HEK293T (cell line): ENCODE data around the gene SMURF1.

Source experiments
- CTCF ChIA-PET: fragments of 350-600 bp; formaldehyde crosslinking; extraction: SDS; loops from one replicate; lab custom pipeline; 2021; ENCODE audit warnings: antibody characterized with exemption, inconsistent platforms; lab: Yijun Ruan, JAX
- POLR2A ChIA-PET: fragments of 350-600 bp; formaldehyde crosslinking; extraction: SDS; loops from one replicate; lab custom pipeline; 2020; ENCODE audit warnings: antibody characterized with exemption, inconsistent platforms; lab: Yijun Ruan, JAX
- DNase-seq: peaks from one replicate; pipeline ENCODE4 v3.0.0; 2012; ENCODE audit warnings: mixed read lengths; ENCODE audit errors: extremely low spot score
- ARNT ChIP-seq: fragments of 450-650 bp; IDR thresholded peaks from 2 replicates; pipeline ENCODE4 v1.6.1; 2017; ENCODE audit warnings: mild to moderate bottlenecking
- BHLHE40 ChIP-seq: fragments of 450-650 bp; IDR thresholded peaks from 2 replicates; pipeline ENCODE4 v1.6.1; 2016; ENCODE audit warnings: mild to moderate bottlenecking, moderate library complexity, borderline replicate concordance
- CTBP1 ChIP-seq: fragments of 450-650 bp; IDR thresholded peaks from 2 replicates; pipeline ENCODE4 v1.6.1; 2016; ENCODE audit warnings: borderline replicate concordance
- ELF4 ChIP-seq: fragments of 450-650 bp; IDR thresholded peaks from 2 replicates; pipeline ENCODE4 v1.6.1; 2017; ENCODE audit warnings: antibody characterized with exemption
- FOXA1 ChIP-seq: fragments of 450-650 bp; IDR thresholded peaks from 2 replicates; pipeline ENCODE4 v1.6.1; 2016; ENCODE audit warnings: mild to moderate bottlenecking
- FOXK2 ChIP-seq: fragments of 450-650 bp; IDR thresholded peaks from 2 replicates; pipeline ENCODE4 v1.6.1; 2016; ENCODE audit warnings: mild to moderate bottlenecking
- FOXM1 ChIP-seq: fragments of 450-650 bp; IDR thresholded peaks from 2 replicates; pipeline ENCODE4 v1.6.1; 2017; ENCODE audit warnings: mild to moderate bottlenecking, borderline replicate concordance
- HDGF ChIP-seq: fragments of 450-650 bp; IDR thresholded peaks from 2 replicates; pipeline ENCODE4 v1.6.1; 2017; ENCODE audit warnings: antibody characterized with exemption, borderline replicate concordance
- L3MBTL2 ChIP-seq: fragments of 450-650 bp; conservative IDR thresholded peaks from 2 replicates; pipeline ENCODE4 v1.6.1; 2016; ENCODE audit warnings: mild to moderate bottlenecking
- LEF1 ChIP-seq: fragments of 450-650 bp; IDR thresholded peaks from 2 replicates; pipeline ENCODE4 v1.6.1; 2017; ENCODE audit warnings: mild to moderate bottlenecking, borderline replicate concordance
- NFRKB ChIP-seq: fragments of 450-650 bp; IDR thresholded peaks from 2 replicates; pipeline ENCODE4 v1.6.1; 2016; ENCODE audit warnings: mild to moderate bottlenecking, moderate library complexity
- SP1 ChIP-seq: fragments of 450-650 bp; IDR thresholded peaks from 2 replicates; pipeline ENCODE4 v1.6.1; 2017
- SUZ12 ChIP-seq: fragments of 450-650 bp; IDR thresholded peaks from 2 replicates; pipeline ENCODE4 v1.6.1; 2016; ENCODE audit warnings: mild to moderate bottlenecking
- TARDBP ChIP-seq: fragments of 450-650 bp; IDR thresholded peaks from 2 replicates; pipeline ENCODE4 v1.6.1; 2016
- ZNF384 ChIP-seq: fragments of 450-650 bp; IDR thresholded peaks from 2 replicates; pipeline ENCODE4 v1.6.1; 2016
- TF ChIP-seq, protein P1 (sequence below): fragments of 450-650 bp; IDR thresholded peaks from 2 replicates; pipeline ENCODE4 v1.6.1; 2016

SMURF1 gene

GRCh38 chr7:99031496-99031895 is 112.4 kb downstream of the SMURF1 start:
- ChIA-PET CTCF (no interaction called here), POLR2A (no interaction called here)
- TF ChIP-seq FOXA1 (no peak), SUZ12 (no peak), BHLHE40 (no peak), SP1 (no peak), ELF4 (no peak), LEF1 (no peak), HDGF (no peak), ARNT (no peak), NFRKB (no peak), CTBP1 (no peak), FOXK2 (no peak), ZNF384 (no peak)
- no peak for DNase-seq

- DNase-seq = no peak
- TF ChIP-seq FOXM1 = no peak
- TF ChIP-seq ELF4 = no peak
- no peak for TF ChIP-seq FOXK2
- TF ChIP-seq FOXA1 = no peak
- no peak for TF ChIP-seq LEF1
- TF ChIP-seq BHLHE40 = no peak
- TF ChIP-seq TARDBP = no peak
- TF ChIP-seq ZNF384 = no peak
- TF ChIP-seq L3MBTL2 = no peak
- no peak for TF ChIP-seq SUZ12
- TF ChIP-seq SP1 = no peak
- TF ChIP-seq ARNT = no peak
- TF ChIP-seq CTBP1 = no peak
- no peak for TF ChIP-seq HDGF
- TF ChIP-seq, protein P1, sequence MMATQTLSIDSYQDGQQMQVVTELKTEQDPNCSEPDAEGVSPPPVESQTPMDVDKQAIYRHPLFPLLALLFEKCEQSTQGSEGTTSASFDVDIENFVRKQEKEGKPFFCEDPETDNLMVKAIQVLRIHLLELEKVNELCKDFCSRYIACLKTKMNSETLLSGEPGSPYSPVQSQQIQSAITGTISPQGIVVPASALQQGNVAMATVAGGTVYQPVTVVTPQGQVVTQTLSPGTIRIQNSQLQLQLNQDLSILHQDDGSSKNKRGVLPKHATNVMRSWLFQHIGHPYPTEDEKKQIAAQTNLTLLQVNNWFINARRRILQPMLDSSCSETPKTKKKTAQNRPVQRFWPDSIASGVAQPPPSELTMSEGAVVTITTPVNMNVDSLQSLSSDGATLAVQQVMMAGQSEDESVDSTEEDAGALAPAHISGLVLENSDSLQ = no peak
- TF ChIP-seq NFRKB = no peak
- POLR2A ChIA-PET = no interaction called here
- CTCF ChIA-PET = interaction anchor here (0.9 kb wide), 1 partner anchor 9 kb away, joined by 3 read pairs; no protein-coding TSS in a partner anchor
Observed at GRCh38 chr7:99030951-99031350, 113.0 kb downstream of the SMURF1 start.

DNA sequence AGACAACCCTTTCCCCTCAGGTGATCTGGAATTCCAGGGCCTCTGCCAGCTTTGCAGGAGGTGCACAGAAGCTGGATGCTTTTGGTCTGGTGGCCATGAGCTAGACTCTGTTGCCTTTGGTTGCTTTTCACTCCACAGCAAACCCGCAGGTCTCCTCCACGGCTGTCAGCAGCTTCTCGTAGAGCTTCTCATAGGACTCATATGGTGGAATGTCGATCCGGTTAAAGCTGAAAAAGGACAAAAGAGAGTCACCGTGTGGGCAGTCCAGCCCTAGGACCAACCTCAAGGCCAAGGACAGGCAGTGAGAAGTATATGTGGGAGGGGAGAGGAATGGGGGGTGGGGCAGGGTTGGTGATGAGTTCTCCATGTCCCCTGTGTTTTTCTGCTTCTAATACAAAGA is 113.5 kb downstream of the SMURF1 start:
- CTCF ChIA-PET = interaction anchor here (0.9 kb wide), 1 partner anchor 10 kb away, joined by 3 read pairs; no protein-coding TSS in a partner anchor
- POLR2A ChIA-PET = no interaction called here

DNA sequence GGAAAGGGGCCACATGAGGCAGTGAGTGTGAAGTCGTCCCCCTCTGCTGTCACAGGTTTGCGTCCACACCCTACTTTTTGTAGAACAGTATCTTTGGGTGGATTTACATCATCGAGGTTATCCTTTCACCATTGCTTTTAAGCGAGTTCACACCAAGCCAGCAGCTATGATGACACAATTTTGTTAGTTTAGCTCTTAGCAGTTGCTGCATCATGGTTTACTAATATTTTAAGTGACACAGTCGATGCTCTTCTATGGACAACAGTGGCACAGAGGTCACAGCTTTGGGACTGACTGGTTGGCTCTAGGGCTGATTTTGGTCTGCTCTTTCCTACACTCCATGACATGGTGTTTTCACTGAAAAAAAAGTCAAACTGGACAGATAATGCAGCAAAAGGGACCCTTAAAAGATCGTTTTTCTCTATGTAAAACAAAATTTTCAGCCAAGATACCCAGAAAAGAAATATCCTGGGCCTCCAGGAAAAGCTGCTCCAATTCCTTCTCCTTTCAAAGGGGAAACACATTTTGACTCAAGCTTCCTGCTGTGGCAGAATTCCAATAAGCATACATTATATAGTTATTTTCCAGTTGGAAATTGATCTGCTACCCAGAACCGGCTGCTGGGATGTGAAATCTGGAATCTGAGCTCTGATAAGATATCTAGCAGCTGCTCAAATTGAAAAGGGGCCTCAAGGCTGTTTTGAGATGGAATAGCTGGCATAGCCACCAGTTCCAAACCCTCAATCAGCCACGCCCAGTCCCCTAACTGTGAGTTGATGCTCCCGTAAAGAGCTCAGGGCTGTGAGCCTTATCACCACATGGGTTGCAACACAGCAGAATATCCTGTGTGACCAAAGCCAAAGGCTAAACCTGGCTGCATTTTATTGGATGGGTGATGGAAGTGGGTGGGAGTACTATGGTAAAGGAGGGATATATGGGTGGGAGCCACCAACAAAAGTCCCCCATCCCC is 114.2 kb downstream of the SMURF1 start:
- CTCF ChIA-PET = interaction anchor here (0.9 kb wide), 1 partner anchor 10 kb away, joined by 3 read pairs; no protein-coding TSS in a partner anchor
- DNase-seq = no peak
- TF ChIP-seq NFRKB (no peak), SP1 (no peak), CTBP1 (no peak), FOXK2 (no peak), ZNF384 (no peak), ARNT (no peak), ELF4 (no peak)
- POLR2A ChIA-PET = no interaction called here

More for the DNA sequence above, 113.5 kb downstream of the SMURF1 start:
- no peak for TF ChIP-seq HDGF
- TF ChIP-seq BHLHE40 = no peak
- TF ChIP-seq TARDBP = no peak
- TF ChIP-seq, protein P1 = no peak
- TF ChIP-seq LEF1 = no peak
- TF ChIP-seq FOXM1 = no peak
- no peak for TF ChIP-seq FOXA1
- no peak for TF ChIP-seq SUZ12
- no peak for TF ChIP-seq ELF4
- TF ChIP-seq ZNF384 = no peak
- TF ChIP-seq L3MBTL2 = no peak
- no peak for TF ChIP-seq ARNT
- no peak for TF ChIP-seq FOXK2
- TF ChIP-seq SP1 = no peak
- TF ChIP-seq NFRKB = no peak
- TF ChIP-seq CTBP1 = no peak
- DNase-seq = no peak

GRCh38 chr7:99028261-99028973 is 115.5 kb downstream of the SMURF1 start:
- DNase-seq = no peak
- CTCF ChIA-PET = interaction anchor here (0.6 kb wide), 1 partner anchor 66 kb away, joined by 3 read pairs; no protein-coding TSS in a partner anchor

GRCh38 chr7:99027841-99028240 is 116.1 kb downstream of the SMURF1 start:
- ChIA-PET CTCF (interaction anchor here (0.6 kb wide), 1 partner anchor 65 kb away, joined by 3 read pairs; no protein-coding TSS in a partner anchor), POLR2A (no interaction called here)
- TF ChIP-seq L3MBTL2 (no peak), LEF1 (no peak), FOXM1 (no peak), SUZ12 (no peak), SP1 (no peak), HDGF (no peak), ZNF384 (no peak), NFRKB (no peak), CTBP1 (no peak), FOXK2 (no peak), BHLHE40 (no peak), ELF4 (no peak)
- TF ChIP-seq, protein P1 = no peak
- no peak for DNase-seq

More at GRCh38 chr7:99028261-99028973, 115.5 kb downstream of the SMURF1 start:
- TF ChIP-seq HDGF (no peak), FOXA1 (no peak), FOXK2 (no peak), TARDBP (no peak)
- POLR2A ChIA-PET = no interaction called here
